ENCODE measurements around the gene CMA1.

Gene CMA1

DNA sequence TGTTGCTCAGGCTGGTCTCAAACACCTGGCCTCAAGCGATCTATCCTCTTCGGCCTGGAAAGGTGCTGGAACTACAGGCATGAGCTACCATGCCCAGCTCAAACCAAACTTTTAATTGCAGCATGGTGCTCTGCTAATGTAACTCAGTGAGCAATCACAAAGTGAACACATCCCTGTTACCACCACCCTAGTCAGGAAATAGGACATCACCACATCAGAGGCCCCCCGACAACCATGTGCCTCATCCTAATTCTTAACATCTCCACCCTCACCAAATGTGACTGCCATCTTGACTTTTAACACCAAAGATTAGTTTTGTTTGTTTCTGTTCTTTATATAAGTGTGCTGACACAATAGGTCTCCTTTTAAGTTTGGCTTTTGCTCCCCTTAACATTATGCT is 42.7 kb downstream of the CMA1 start:
- no peak for DNase-seq (ENCODE audit: extremely low spot score)
- CTCF ChIA-PET: interaction anchor here (0.6 kb wide), 2 partner anchors 59 to 1552 kb away, joined by 3 read pairs; no protein-coding TSS in a partner anchor
- TF ChIP-seq NFRKB (IDR thresholded peaks at IDR 0.05) (no peak), ZNF384 (IDR thresholded peaks at IDR 0.05) (no peak), FOXK2 (IDR thresholded peaks at IDR 0.05) (no peak), FOXM1 (IDR thresholded peaks at IDR 0.05; ENCODE audit: borderline replicate concordance) (no peak), BHLHE40 (IDR thresholded peaks at IDR 0.05; ENCODE audit: borderline replicate concordance) (no peak)
- TF ChIP-seq, protein P1, sequence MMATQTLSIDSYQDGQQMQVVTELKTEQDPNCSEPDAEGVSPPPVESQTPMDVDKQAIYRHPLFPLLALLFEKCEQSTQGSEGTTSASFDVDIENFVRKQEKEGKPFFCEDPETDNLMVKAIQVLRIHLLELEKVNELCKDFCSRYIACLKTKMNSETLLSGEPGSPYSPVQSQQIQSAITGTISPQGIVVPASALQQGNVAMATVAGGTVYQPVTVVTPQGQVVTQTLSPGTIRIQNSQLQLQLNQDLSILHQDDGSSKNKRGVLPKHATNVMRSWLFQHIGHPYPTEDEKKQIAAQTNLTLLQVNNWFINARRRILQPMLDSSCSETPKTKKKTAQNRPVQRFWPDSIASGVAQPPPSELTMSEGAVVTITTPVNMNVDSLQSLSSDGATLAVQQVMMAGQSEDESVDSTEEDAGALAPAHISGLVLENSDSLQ (IDR thresholded peaks at IDR 0.05): no peak
- POLR2A ChIA-PET: no interaction called here

DNA sequence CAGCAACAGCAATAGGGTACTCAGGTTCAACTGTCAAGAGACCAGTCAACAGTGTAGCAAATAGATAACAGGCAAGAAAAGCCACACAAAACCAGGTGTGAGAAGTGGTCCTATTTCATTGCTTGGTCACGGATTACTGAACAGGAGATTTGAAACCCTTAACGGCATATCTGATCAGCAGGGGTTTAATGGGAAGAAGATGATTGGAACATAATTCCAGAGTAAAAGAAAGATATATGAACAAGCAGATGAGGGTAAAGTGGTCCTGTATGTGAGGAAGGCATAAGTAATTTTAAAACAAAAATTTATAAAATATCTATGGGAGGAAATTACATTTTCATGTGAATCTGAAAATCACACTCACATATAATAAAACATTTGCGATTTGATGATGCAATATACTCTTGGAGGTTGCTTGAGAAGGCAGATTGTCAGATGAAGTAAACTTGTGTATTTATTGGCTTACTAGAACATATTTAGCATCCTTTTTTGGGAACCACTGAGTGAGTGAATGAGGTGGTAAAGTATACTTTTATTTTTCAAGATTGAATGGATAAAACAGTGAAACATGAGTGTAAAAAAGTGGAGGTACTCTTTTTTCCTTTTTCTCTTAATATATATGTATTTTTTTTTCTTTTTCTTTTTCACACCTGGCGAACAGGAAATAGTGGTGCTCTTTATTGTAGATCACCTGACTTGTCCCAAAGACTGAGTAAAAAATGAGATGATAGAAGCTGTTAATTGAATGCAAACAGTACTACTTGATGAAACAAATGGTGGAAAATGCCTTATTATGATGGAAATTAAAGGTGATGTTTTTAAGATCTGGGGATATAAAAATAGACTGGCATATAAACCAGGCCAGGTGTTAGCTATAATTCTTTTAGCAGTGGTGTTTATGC is 43.9 kb downstream of the CMA1 start:
- no peak for DNase-seq (ENCODE audit: extremely low spot score)
- TF ChIP-seq LEF1 (IDR thresholded peaks at IDR 0.05; ENCODE audit: borderline replicate concordance): no peak
- no peak for TF ChIP-seq NFRKB (IDR thresholded peaks at IDR 0.05)
- no peak for TF ChIP-seq FOXA1 (IDR thresholded peaks at IDR 0.05)
- no peak for TF ChIP-seq CTBP1 (IDR thresholded peaks at IDR 0.05; ENCODE audit: borderline replicate concordance)
- no peak for TF ChIP-seq ZNF384 (IDR thresholded peaks at IDR 0.05)
- no peak for TF ChIP-seq TARDBP (IDR thresholded peaks at IDR 0.05)
- TF ChIP-seq FOXK2 (IDR thresholded peaks at IDR 0.05): no peak
- no peak for TF ChIP-seq HDGF (IDR thresholded peaks at IDR 0.05; ENCODE audit: borderline replicate concordance)
- TF ChIP-seq, protein P1 (IDR thresholded peaks at IDR 0.05): no peak
- no peak for TF ChIP-seq SP1 (IDR thresholded peaks at IDR 0.05)
- no peak for TF ChIP-seq ELF4 (IDR thresholded peaks at IDR 0.05)
- TF ChIP-seq FOXM1 (IDR thresholded peaks at IDR 0.05; ENCODE audit: borderline replicate concordance): no peak
- TF ChIP-seq L3MBTL2 (conservative IDR thresholded peaks at IDR 0.05): no peak
- POLR2A ChIA-PET: no interaction called here
- CTCF ChIA-PET: no interaction called here

DNA sequence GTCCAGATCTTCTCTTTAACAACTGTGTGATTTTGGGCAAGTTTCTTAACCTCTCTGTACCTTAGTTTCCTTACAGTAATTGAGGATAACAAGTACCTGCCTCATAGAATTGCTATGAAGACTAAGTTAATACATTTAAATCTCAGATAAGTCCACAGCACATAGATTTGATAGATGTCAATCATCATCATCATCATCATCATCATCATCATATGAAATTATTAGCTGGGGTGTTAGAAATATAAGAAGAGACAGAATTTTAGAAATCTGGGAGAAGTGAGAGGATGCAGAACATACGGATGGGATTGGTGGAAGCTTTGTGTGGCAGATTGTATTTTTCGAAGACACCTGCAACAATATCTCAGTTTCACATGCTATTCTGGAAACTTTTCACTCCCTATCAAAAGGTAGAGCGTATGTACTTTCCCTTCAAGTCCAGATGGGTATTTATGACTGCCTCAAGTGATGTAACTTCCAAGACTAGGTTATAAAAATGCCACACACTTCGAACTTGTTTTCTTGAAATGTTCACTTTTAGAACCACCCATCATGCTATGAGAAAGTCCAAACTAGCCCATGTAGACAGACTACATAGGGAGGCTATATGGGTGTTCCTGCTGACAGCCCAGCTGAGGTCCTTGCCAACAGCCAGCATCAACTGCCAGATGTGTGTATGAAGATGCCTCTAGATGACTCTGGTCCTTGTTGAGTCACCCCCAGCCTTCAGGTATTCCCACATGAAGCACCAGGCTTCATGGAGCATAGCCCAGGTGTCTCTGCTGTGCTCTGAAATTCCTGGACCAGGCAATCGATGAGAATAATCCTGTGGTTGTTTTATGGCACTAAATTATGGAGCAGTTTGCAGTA is 44.8 kb downstream of the CMA1 start:
- CTCF ChIA-PET: no interaction called here
- POLR2A ChIA-PET: no interaction called here
- DNase-seq (ENCODE audit: extremely low spot score): no peak
- TF ChIP-seq ELF4 (IDR thresholded peaks at IDR 0.05) (no peak), TARDBP (IDR thresholded peaks at IDR 0.05) (no peak), ZNF384 (IDR thresholded peaks at IDR 0.05) (no peak), FOXA1 (IDR thresholded peaks at IDR 0.05) (no peak), NFRKB (IDR thresholded peaks at IDR 0.05) (no peak), LEF1 (IDR thresholded peaks at IDR 0.05; ENCODE audit: borderline replicate concordance) (no peak), FOXM1 (IDR thresholded peaks at IDR 0.05; ENCODE audit: borderline replicate concordance) (no peak), FOXK2 (IDR thresholded peaks at IDR 0.05) (no peak), ARNT (IDR thresholded peaks at IDR 0.05) (no peak), CTBP1 (IDR thresholded peaks at IDR 0.05; ENCODE audit: borderline replicate concordance) (no peak), L3MBTL2 (conservative IDR thresholded peaks at IDR 0.05) (no peak), SP1 (IDR thresholded peaks at IDR 0.05) (no peak)
- TF ChIP-seq, protein P1 (IDR thresholded peaks at IDR 0.05): no peak

DNA sequence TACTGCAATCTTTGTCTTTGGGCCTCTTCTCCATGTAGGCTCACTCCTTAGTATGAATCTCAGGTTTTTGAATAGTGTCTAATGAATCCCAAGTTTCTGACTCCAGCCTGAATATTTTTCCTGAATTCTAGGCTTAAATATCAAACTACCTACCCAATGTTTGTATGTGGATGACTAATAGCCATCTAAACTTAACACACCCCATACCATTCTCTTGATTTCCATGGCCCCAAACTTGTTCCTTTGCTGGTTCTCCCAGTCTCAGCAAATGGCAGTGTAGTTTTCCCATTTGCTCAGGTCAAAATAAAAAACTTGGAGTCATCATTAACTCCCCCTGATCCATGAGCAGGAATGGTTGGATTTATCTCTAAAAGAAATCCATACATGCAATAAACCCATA is 46.7 kb downstream of the CMA1 start:
- ChIA-PET POLR2A (no interaction called here), CTCF (no interaction called here)
- no peak for TF ChIP-seq FOXM1 (IDR thresholded peaks at IDR 0.05; ENCODE audit: borderline replicate concordance)
- TF ChIP-seq CTBP1 (IDR thresholded peaks at IDR 0.05; ENCODE audit: borderline replicate concordance): no peak
- TF ChIP-seq NFRKB (IDR thresholded peaks at IDR 0.05): no peak
- TF ChIP-seq, protein P1 (IDR thresholded peaks at IDR 0.05): no peak
- DNase-seq (ENCODE audit: extremely low spot score): no peak

DNA sequence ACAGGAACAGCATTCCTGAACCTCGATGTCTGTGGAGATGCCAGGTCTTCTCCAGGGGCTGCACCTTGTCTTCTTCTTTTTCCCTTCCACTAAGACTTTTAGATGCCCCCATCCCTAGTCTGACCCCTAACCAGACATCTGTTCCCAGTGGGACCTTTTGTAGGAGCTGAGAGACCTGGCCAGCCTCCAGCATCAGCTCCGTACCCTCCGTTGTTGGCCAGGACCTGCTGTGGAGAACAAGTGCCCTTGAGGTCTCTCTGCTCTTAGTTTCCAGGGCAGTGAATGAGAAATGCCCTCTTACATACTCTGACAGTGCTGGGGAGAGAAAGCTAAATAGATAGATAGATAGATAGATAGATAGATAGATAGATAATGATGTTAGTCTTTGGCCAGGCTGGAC is 48.7 kb downstream of the CMA1 start:
- ChIA-PET POLR2A (interaction anchor here (2.8 kb wide), 1 partner anchor 17 kb away, joined by 14 read pairs; the partner anchor contains the start of gene SDR39U1), CTCF (no interaction called here)
- no peak for TF ChIP-seq HDGF (IDR thresholded peaks at IDR 0.05; ENCODE audit: borderline replicate concordance)
- no peak for TF ChIP-seq FOXA1 (IDR thresholded peaks at IDR 0.05)
- no peak for TF ChIP-seq SUZ12 (IDR thresholded peaks at IDR 0.05)
- TF ChIP-seq ELF4 (IDR thresholded peaks at IDR 0.05): no peak
- TF ChIP-seq L3MBTL2 (conservative IDR thresholded peaks at IDR 0.05): no peak
- no peak for TF ChIP-seq FOXK2 (IDR thresholded peaks at IDR 0.05)
- TF ChIP-seq TARDBP (IDR thresholded peaks at IDR 0.05): no peak
- no peak for TF ChIP-seq ZNF384 (IDR thresholded peaks at IDR 0.05)
- TF ChIP-seq SP1 (IDR thresholded peaks at IDR 0.05): no peak
- TF ChIP-seq LEF1 (IDR thresholded peaks at IDR 0.05; ENCODE audit: borderline replicate concordance): no peak
- no peak for DNase-seq (ENCODE audit: extremely low spot score)

Data from HEK293T (cell line).